ENCODE data around the gene MED8. TPM values are rescaled to one million over a fixed set of nuclear protein-coding genes. Genes with fewer than 3 reads are reported as not detected.
"Not testable (repeated sequence)": the region's sequence is repeated elsewhere in the genome, so short reads cannot be mapped to it uniquely, and the experiment has no call there.

Gene MED8
- total RNA-seq, 4 donors from 2014 or later: 14.9 to 30.8 (median 23.8) TPM

- in situ Hi-C loops (cut with MboI; ENCODE audit: low sequenced_read_pairs in 4 of 4): no loop called here
- no peak for ATAC-seq
- intact Hi-C loops (cut with DNase I; ENCODE audit: low total_unique reads): no loop called here
- Histone ChIP-seq H3K9me3 (no peaks in the 10 kb centered on the region), H3K4me1 (peaks cover 6 to 11% of the 10 kb centered on the region in 2 donors), H3K27me3 (no peaks in the 10 kb centered on the region), H3K4me3 (no peak overlapping the region), H3K27ac (peak overlapping the region in 2 of 4 donors; percentile 1 to 54), H3K36me3 (no peaks in the 10 kb centered on the region)
- no peak for TF ChIP-seq POLR2A (IDR thresholded peaks at IDR 0.05)
- no peak for TF ChIP-seq CTCF (IDR thresholded peaks at IDR 0.05 in 4 of 5, conservative IDR thresholded peaks at IDR 0.05 in 1 of 5)
- DNase-seq: no peak
Observed at GRCh38 chr1:43373066-43373940, 16.3 kb downstream of the MED8 start.

- in situ Hi-C loops (cut with MboI; ENCODE audit: low sequenced_read_pairs in 4 of 4): no loop called here
- DNase-seq (no peak), ATAC-seq (no peak)
- no peaks in the 10 kb centered on the region for H3K36me3 ChIP-seq
- no peaks in the 10 kb centered on the region for H3K9me3 ChIP-seq
- no peaks in the 10 kb centered on the region for H3K27me3 ChIP-seq
- H3K27ac ChIP-seq: no peak overlapping the region
- intact Hi-C loops (cut with DNase I; ENCODE audit: low total_unique reads): no loop called here
- TF ChIP-seq CTCF (IDR thresholded peaks at IDR 0.05 in 4 of 5, conservative IDR thresholded peaks at IDR 0.05 in 1 of 5) (no peak), POLR2A (IDR thresholded peaks at IDR 0.05) (no peak)
- peaks cover 12 to 14% of the 10 kb centered on the region in 2 donors for H3K4me1 ChIP-seq
- no peak overlapping the region for H3K4me3 ChIP-seq
Observed at GRCh38 chr1:43372172-43372571, 17.4 kb downstream of the MED8 start.

GRCh38 chr1:43370564-43370963, 19.0 kb downstream of the MED8 start:
- Histone ChIP-seq H3K4me3 (no peak overlapping the region), H3K27ac (no peak overlapping the region), H3K27me3 (no peaks in the 10 kb centered on the region), H3K9me3 (no peaks in the 10 kb centered on the region), H3K4me1 (peaks cover 21 to 24% of the 10 kb centered on the region in 2 donors), H3K36me3 (peaks cover 0 to under 1% of the 10 kb centered on the region in 2 donors)
- intact Hi-C loops (cut with DNase I; ENCODE audit: low total_unique reads) (no loop called here), in situ Hi-C loops (cut with MboI; ENCODE audit: low sequenced_read_pairs in 4 of 4) (no loop called here)
- TF ChIP-seq POLR2A (IDR thresholded peaks at IDR 0.05) (no peak), CTCF (IDR thresholded peaks at IDR 0.05 in 4 of 5, conservative IDR thresholded peaks at IDR 0.05 in 1 of 5) (no peak)
- no peak for ATAC-seq
- no peak for DNase-seq

- H3K27ac ChIP-seq: not testable (repeated sequence)
- peaks cover 21 to 24% of the 10 kb centered on the region in 2 donors for H3K4me1 ChIP-seq
Observed at GRCh38 chr1:43369779-43370178, 19.8 kb downstream of the MED8 start.

GRCh38 chr1:43368646-43369020, 21.0 kb downstream of the MED8 start:
- no peaks in the 10 kb centered on the region for H3K27me3 ChIP-seq
- peak overlapping the region; percentile 86 to 95 (median 94) for H3K4me3 ChIP-seq
- TF ChIP-seq POLR2A (IDR thresholded peaks at IDR 0.05) (no peak), CTCF (IDR thresholded peaks at IDR 0.05 in 4 of 5, conservative IDR thresholded peaks at IDR 0.05 in 1 of 5) (no peak)
- no peak for DNase-seq
- intact Hi-C loops (cut with DNase I; ENCODE audit: low total_unique reads): loop anchor here (1.0 to 5.0 kb wide), 5 partner anchors 19 to 196 kb away; partner anchors contain the start of genes CFAP57, EBNA1BP2, HYI and MED8
- ATAC-seq: no peak
- H3K9me3 ChIP-seq: no peaks in the 10 kb centered on the region
- peaks cover 19 to 24% of the 10 kb centered on the region in 2 donors for H3K4me1 ChIP-seq
- H3K36me3 ChIP-seq: peaks cover 0 to 20% of the 10 kb centered on the region in 2 donors
- in situ Hi-C loops (cut with MboI; ENCODE audit: low sequenced_read_pairs in 4 of 4): no loop called here
- peak overlapping the region; percentile 89 to 97 (median 94) for H3K27ac ChIP-seq

More at GRCh38 chr1:43369779-43370178, 19.8 kb downstream of the MED8 start:
- H3K27me3 ChIP-seq; DNase-seq; ATAC-seq; in situ Hi-C loops (cut with MboI; ENCODE audit: low sequenced_read_pairs in 4 of 4); H3K4me3 ChIP-seq; H3K36me3 ChIP-seq; H3K9me3 ChIP-seq: not testable (repeated sequence)
- intact Hi-C loops (cut with DNase I; ENCODE audit: low total_unique reads): loop anchor here (5.0 kb wide), 2 partner anchors 83 to 197 kb away; partner anchors contain the start of genes CFAP57, EBNA1BP2 and HYI
